Adrenal gland (tissue), 12 donors: Measurements from ENCODE around the gene SARS1. TPM values are rescaled to one million over a fixed set of nuclear protein-coding genes. Genes with fewer than 3 reads are reported as not detected.

Experiments
- DNase-seq, 7 donors: peaks; one replicate each; pipeline ENCODE4 v3.0.0-alpha.2; 2019 to 2020
- H3K27ac ChIP-seq, 5 donors: fragments of 200-600 bp; sonication (generic) in 4 of 5; 1 replicate in 3 of 5; 2 replicates in 2 of 5; pipeline versions ENCODE4 v1.5.1 to v1.8.0; 2016 to 2020; ENCODE audit warnings: mild to moderate bottlenecking in 1 of 5
- H3K27me3 ChIP-seq: fragments of 200-600 bp; 2 replicates; pipeline ENCODE4 v1.8.0; 2021
- H3K36me3 ChIP-seq, 2 donors: fragments of 200-600 bp; replicated peaks in 1 of 2; 1 replicate in 1 of 2; 2 replicates in 1 of 2; pipeline versions ENCODE4 v1.5.1 to v1.8.0; 2018 to 2022
- H3K4me1 ChIP-seq, 2 donors: fragments of 200-600 bp; replicated peaks in 1 of 2; 1 replicate in 1 of 2; 2 replicates in 1 of 2; pipeline versions ENCODE4 v1.5.1 to v1.8.0; 2018 to 2021
- H3K4me3 ChIP-seq, 4 donors: fragments of 200-600 bp; sonication (generic) in 3 of 4; one replicate each; pipeline ENCODE4 v1.5.1; 2016 to 2018
- H3K9me3 ChIP-seq, 3 donors: fragments of 200-600 bp; sonication (generic) in 1 of 3; replicated peaks in 1 of 3; 1 replicate in 2 of 3; 2 replicates in 1 of 3; pipeline versions ENCODE4 v1.5.1 to v1.8.0; 2016 to 2021
- POLR2A ChIP-seq, 2 donors: fragments of 450-650 bp; IDR thresholded peaks; one replicate each; pipeline ENCODE4 v1.6.1; 2017; ENCODE audit warnings: antibody characterized with exemption in 2 of 2, mild to moderate bottlenecking in 2 of 2, moderate library complexity in 1 of 2
- WGBS, 4 donors: extraction: QIAGEN DNeasy Blood & Tissue Kit in 2 of 4; methylation state at CpG; one replicate each; pipeline versions ENCODE4 v1.1.5 to v1.1.7; 2013 to 2017; 5-methylcytosine and 5-hydroxymethylcytosine counted together
- intact Hi-C, 2 donors: fragments of 100-400 bp; cut with DNase I; formaldehyde crosslinking; loops; one replicate each; pipeline versions ENCODE4 v1.14.1 to v1.15.0; 2022 to 2023
- polyA plus RNA-seq, 3 donors: library from polyadenylated mRNA; stranded (reverse); fragments of 200-250 nt in 2 of 3; fragments of 350-450 nt in 1 of 3; fragmentation: Illumina TruSeq in 1 of 3; extraction: RNeasy Lipid Tissue Mini Kit (QIAGEN cat#74804) in 1 of 3; gene quantifications; one replicate each; pipeline ENCODE4 v1.2.3, GENCODE V29; 2013 to 2014
- total RNA-seq, 9 donors: library from RNA; depleted of rRNA in 4 of 9; stranded (reverse); fragments of >200 nt in 4 of 9; fragments of 120-200 nt in 1 of 9; fragmentation: NEBNext Ultra II Directional in 1 of 9; extraction: Animal tissue kit (Norgen Biotek cat#: 25700) in 1 of 9; gene quantifications; one replicate each; pipeline versions ENCODE4 v1.1.0 to v1.2.4, GENCODE V29; 2013 to 2023
- TF ChIP-seq, protein P1 (sequence below), 6 experiments: fragments of 450-650 bp in 4 of 6; fragments of 200-600 bp in 2 of 6; sonication (generic) in 1 of 6; IDR thresholded peaks; 1 replicate in 5 of 6; 2 replicates in 1 of 6; pipeline versions ENCODE4 v1.5.1 to v1.8.0; 2016 to 2021; ENCODE audit warnings: antibody characterized with exemption in 6 of 6, mild to moderate bottlenecking in 2 of 6, moderate library complexity in 1 of 6
- donor health status: healthy with polysubstance abuse.
- donor health status: Bipolar disorder and iron deficiency.
- donor health status: DM: yes; HTN: yes; CAD: no.
- donor health status: DM: no; HTN: no; CAD: no.
- donor health status: DM: no; HTN: no; CAD: no.
- donor health status: DM: yes; HTN: yes; CAD: no.

The SARS1 gene
- total and polyA plus RNA-seq, 12 donors = 64.3 to 216 (median 152) TPM

- Histone ChIP-seq H3K4me1 (peaks cover 3 to 7% of the 10 kb centered on the region in 2 donors), H3K27ac (no peak overlapping the region), H3K9me3 (no peaks in the 10 kb centered on the region), H3K4me3 (no peak overlapping the region), H3K36me3 (no peaks in the 10 kb centered on the region), H3K27me3 (no peaks in the 10 kb centered on the region)
- 49 to 65% (median 53%) methylated on average over 4 of the region's 4 CpGs for WGBS, 4 donors
- intact Hi-C loops = loop anchor here in 1 of 2 donors (5.0 kb wide), 1 partner anchor 90 kb away; no protein-coding TSS in a partner anchor
- TF ChIP-seq POLR2A (IDR thresholded peaks at IDR 0.05) = no peak
- TF ChIP-seq, protein P1, sequence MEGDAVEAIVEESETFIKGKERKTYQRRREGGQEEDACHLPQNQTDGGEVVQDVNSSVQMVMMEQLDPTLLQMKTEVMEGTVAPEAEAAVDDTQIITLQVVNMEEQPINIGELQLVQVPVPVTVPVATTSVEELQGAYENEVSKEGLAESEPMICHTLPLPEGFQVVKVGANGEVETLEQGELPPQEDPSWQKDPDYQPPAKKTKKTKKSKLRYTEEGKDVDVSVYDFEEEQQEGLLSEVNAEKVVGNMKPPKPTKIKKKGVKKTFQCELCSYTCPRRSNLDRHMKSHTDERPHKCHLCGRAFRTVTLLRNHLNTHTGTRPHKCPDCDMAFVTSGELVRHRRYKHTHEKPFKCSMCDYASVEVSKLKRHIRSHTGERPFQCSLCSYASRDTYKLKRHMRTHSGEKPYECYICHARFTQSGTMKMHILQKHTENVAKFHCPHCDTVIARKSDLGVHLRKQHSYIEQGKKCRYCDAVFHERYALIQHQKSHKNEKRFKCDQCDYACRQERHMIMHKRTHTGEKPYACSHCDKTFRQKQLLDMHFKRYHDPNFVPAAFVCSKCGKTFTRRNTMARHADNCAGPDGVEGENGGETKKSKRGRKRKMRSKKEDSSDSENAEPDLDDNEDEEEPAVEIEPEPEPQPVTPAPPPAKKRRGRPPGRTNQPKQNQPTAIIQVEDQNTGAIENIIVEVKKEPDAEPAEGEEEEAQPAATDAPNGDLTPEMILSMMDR (IDR thresholded peaks at IDR 0.05) = no peak
- no peak for DNase-seq
Measured at GRCh38 chr1:109192433-109192832, 21.3 kb upstream of the SARS1 start.

- Histone ChIP-seq H3K4me1 (peaks cover 15 to 17% of the 10 kb centered on the region in 2 donors), H3K9me3 (no peaks in the 10 kb centered on the region), H3K27me3 (no peaks in the 10 kb centered on the region), H3K4me3 (no peak overlapping the region), H3K27ac (no peak overlapping the region), H3K36me3 (no peaks in the 10 kb centered on the region)
- peak in 6 of 7 donors; percentile 26 to 77 (median 63) for DNase-seq
- WGBS, 4 donors = 34 to 42% (median 39%) methylated on average over 14 of the region's 14 CpGs
- TF ChIP-seq, protein P1 (IDR thresholded peaks at IDR 0.05) = peak; percentile 28 to 55 (median 43)
- TF ChIP-seq POLR2A (IDR thresholded peaks at IDR 0.05) = no peak
- intact Hi-C loops = loop anchor here in 1 of 2 donors (5.0 kb wide), 1 partner anchor 92 kb away; no protein-coding TSS in a partner anchor
Measured at GRCh38 chr1:109193653-109194590, 19.8 kb upstream of the SARS1 start.

- 26 to 43% (median 33%) methylated on average over 10 of the region's 10 CpGs for WGBS, 4 donors
Measured at GRCh38 chr1:109197158-109198042, 16.3 kb upstream of the SARS1 start.

More at GRCh38 chr1:109197158-109198042, 16.3 kb upstream of the SARS1 start:
- Histone ChIP-seq H3K9me3 (no peaks in the 10 kb centered on the region), H3K4me3 (peak overlapping the region in 1 of 4 donors; percentile 9), H3K36me3 (no peaks in the 10 kb centered on the region), H3K27me3 (no peaks in the 10 kb centered on the region), H3K27ac (peak overlapping the region; percentile 50 to 95 (median 84)), H3K4me1 (peaks cover 15 to 17% of the 10 kb centered on the region in 2 donors)
- peak; percentile 91 to 98 (median 98) for DNase-seq
- peak in 1 of 2 donors; percentile 13 for TF ChIP-seq POLR2A (IDR thresholded peaks at IDR 0.05)
- TF ChIP-seq, protein P1 (IDR thresholded peaks at IDR 0.05) = no peak
- intact Hi-C loops = no loop called here
